ENCODE data around the gene PAPSS1.
A peak's percentile ranks its signal among the peaks of the same experiment; 100 is the strongest.

PAPSS1 gene

GRCh38 chr4:107711831-107712230, 8.2 kb downstream of the PAPSS1 start:
- DNase-seq (ENCODE audit: insufficient read length, low spot score) (no peak), FAIRE-seq (no peak)
- TF ChIP-seq, protein P1, sequence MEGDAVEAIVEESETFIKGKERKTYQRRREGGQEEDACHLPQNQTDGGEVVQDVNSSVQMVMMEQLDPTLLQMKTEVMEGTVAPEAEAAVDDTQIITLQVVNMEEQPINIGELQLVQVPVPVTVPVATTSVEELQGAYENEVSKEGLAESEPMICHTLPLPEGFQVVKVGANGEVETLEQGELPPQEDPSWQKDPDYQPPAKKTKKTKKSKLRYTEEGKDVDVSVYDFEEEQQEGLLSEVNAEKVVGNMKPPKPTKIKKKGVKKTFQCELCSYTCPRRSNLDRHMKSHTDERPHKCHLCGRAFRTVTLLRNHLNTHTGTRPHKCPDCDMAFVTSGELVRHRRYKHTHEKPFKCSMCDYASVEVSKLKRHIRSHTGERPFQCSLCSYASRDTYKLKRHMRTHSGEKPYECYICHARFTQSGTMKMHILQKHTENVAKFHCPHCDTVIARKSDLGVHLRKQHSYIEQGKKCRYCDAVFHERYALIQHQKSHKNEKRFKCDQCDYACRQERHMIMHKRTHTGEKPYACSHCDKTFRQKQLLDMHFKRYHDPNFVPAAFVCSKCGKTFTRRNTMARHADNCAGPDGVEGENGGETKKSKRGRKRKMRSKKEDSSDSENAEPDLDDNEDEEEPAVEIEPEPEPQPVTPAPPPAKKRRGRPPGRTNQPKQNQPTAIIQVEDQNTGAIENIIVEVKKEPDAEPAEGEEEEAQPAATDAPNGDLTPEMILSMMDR (IDR thresholded peaks at IDR 0.05; ENCODE audit: insufficient read depth, missing control alignments) = no peak

DNA sequence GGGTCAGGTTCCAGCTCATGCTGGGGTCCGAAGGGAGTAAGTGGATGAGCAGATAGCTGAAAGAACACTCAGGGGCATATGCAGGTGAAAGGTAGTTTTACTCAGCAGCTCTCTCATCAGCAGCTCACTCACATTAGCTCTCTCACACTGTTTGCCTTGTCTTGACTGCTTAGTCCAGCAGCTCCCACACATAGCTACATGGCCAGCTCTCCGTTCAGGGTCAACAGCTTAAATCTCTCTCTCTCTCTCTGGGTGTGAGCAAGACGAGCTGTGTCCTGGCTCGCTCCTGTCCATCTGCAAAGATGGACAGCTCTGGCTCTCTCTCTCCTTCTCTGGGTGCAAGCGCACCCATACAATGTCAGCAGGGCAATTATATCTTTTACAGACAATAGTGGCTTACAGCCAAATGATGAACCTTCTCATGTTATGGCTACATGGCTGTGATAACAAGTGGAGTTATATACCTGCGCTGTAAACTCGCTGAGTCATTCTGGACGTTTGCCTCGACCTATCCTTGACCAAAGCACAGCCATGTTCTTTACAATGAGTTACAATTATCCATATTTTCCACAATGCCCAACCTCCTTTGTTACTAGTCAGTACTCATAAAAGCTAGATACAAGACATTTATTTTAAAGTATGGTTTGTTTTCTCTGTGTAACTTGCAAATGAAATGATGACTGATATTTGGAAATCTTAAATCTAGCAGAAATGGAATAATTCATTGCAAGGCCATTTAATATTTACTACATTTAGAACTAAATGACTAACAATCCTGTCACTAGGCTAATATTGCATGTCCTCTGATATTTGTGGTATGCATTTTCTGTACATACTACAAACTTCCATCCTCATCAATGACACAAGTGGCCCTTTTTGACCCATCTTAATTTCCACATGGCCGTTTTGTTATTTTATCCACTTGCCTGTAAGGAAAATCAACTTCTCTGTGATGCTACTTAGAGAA, 9.3 kb downstream of the PAPSS1 start:
- TF ChIP-seq, protein P1 (IDR thresholded peaks at IDR 0.05; ENCODE audit: insufficient read depth, missing control alignments) = no peak
- DNase-seq (ENCODE audit: insufficient read length, low spot score) (no peak), FAIRE-seq (peak; percentile 53)

- DNase-seq (ENCODE audit: insufficient read length, low spot score) = no peak
- TF ChIP-seq, protein P1 (IDR thresholded peaks at IDR 0.05; ENCODE audit: insufficient read depth, missing control alignments) = no peak
- FAIRE-seq = no peak
These were observed 10.1 kb downstream of the PAPSS1 start for GRCh38 chr4:107709916-107710315.

- DNase-seq (ENCODE audit: insufficient read length, low spot score) (no peak), FAIRE-seq (no peak)
- TF ChIP-seq, protein P1 (IDR thresholded peaks at IDR 0.05; ENCODE audit: insufficient read depth, missing control alignments) = no peak
These were observed 11.8 kb downstream of the PAPSS1 start for GRCh38 chr4:107708225-107708624.

GRCh38 chr4:107705742-107706556, 14.1 kb downstream of the PAPSS1 start:
- FAIRE-seq (peak; percentile 46), DNase-seq (ENCODE audit: insufficient read length, low spot score) (no peak)
- TF ChIP-seq, protein P1 (IDR thresholded peaks at IDR 0.05; ENCODE audit: insufficient read depth, missing control alignments) = no peak

- no peak for FAIRE-seq
- TF ChIP-seq, protein P1 (IDR thresholded peaks at IDR 0.05; ENCODE audit: insufficient read depth, missing control alignments) = no peak
- no peak for DNase-seq (ENCODE audit: insufficient read length, low spot score)
These were observed 18.5 kb downstream of the PAPSS1 start for GRCh38 chr4:107701565-107701964.

All from D721Med (cell line).